ENCODE results near the gene DENND5A. TPM values are rescaled to one million over a fixed set of nuclear protein-coding genes. Genes with fewer than 3 reads are reported as not detected.
A peak's percentile ranks its signal among the peaks of the same experiment; 100 is the strongest.

The DENND5A gene
- total RNA-seq, 2 experiments from 2014 or later = 4.0 to 10.5 TPM

GRCh38 chr11:9313648-9314290 is 48.6 kb upstream of the DENND5A start:
- peak; percentile 52 for DNase-seq (ENCODE audit: low spot score)
- Histone ChIP-seq H3K9me2 (ENCODE audit: insufficient read depth, low read length) (no peaks in the 10 kb centered on the region), H3K79me2 (ENCODE audit: insufficient read depth, low read depth, low read length) (peaks cover 54% of the 10 kb centered on the region), H3K27ac (ENCODE audit: low read depth, low read length, poor library complexity, severe bottlenecking) (peak overlapping the region; percentile 85), H3K4me3 (ENCODE audit: low read depth, low read length, poor library complexity, severe bottlenecking) (peak overlapping the region; percentile 98), H3K36me3 (ENCODE audit: insufficient read depth, low read length) (peaks cover 22% of the 10 kb centered on the region), H3K9me3 (ENCODE audit: low read length) (no peaks in the 10 kb centered on the region), H3K4me1 (ENCODE audit: insufficient read depth, low read length, poor library complexity, severe bottlenecking) (peaks cover 27% of the 10 kb centered on the region), H3K4me2 (ENCODE audit: low read length) (peak overlapping the region; percentile 90), H2AFZ (ENCODE audit: low read length) (peak overlapping the region; percentile 84), H4K20me1 (ENCODE audit: insufficient read depth, low read length) (peaks cover 9% of the 10 kb centered on the region; the same call in 1 of the 2 replicates)
- intact Hi-C loops (cut with micrococcal nuclease; ENCODE audit: unreplicated experiment) = loop anchor here (1.0 to 5.0 kb wide), 4 partner anchors 71 to 349 kb away; partner anchors contain the start of genes IPO7 and TMEM9B
- no peak for TF ChIP-seq EZH2phosphoT487 (IDR thresholded peaks at IDR 0.05; ENCODE audit: borderline replicate concordance, low read depth, low read length)
- TF ChIP-seq CTCF (conservative IDR thresholded peaks at IDR 0.05; ENCODE audit: low read length) = no peak
- TSS peak; percentile 66 for BruUV-seq (replicated peaks)
- CTCF ChIA-PET (ENCODE audit: unreplicated experiment) = no interaction called here
- POLR2A ChIA-PET = interaction anchor here (0.6 to 1.6 kb wide), 19 partner anchors 9 to 1138 kb away, joined by 3 to 12 read pairs (median 3); no protein-coding TSS in a partner anchor

GRCh38 chr11:9310485-9311090 is 45.4 kb upstream of the DENND5A start:
- Histone ChIP-seq H3K9me3 (ENCODE audit: low read length) (no peaks in the 10 kb centered on the region), H3K4me2 (ENCODE audit: low read length) (no peak overlapping the region), H4K20me1 (ENCODE audit: insufficient read depth, low read length) (peaks cover 9% of the 10 kb centered on the region; the same call in 1 of the 2 replicates), H2AFZ (ENCODE audit: low read length) (no peak overlapping the region), H3K79me2 (ENCODE audit: insufficient read depth, low read depth, low read length) (peaks cover 79% of the 10 kb centered on the region), H3K27ac (ENCODE audit: low read depth, low read length, poor library complexity, severe bottlenecking) (no peak overlapping the region), H3K36me3 (ENCODE audit: insufficient read depth, low read length) (peaks cover 26% of the 10 kb centered on the region), H3K9me2 (ENCODE audit: insufficient read depth, low read length) (no peaks in the 10 kb centered on the region), H3K4me3 (ENCODE audit: low read depth, low read length, poor library complexity, severe bottlenecking) (no peak overlapping the region), H3K4me1 (ENCODE audit: insufficient read depth, low read length, poor library complexity, severe bottlenecking) (peaks cover 23% of the 10 kb centered on the region)
- TF ChIP-seq CTCF (conservative IDR thresholded peaks at IDR 0.05; ENCODE audit: low read length) = no peak
- TF ChIP-seq EZH2phosphoT487 (IDR thresholded peaks at IDR 0.05; ENCODE audit: borderline replicate concordance, low read depth, low read length) = no peak
- intact Hi-C loops (cut with micrococcal nuclease; ENCODE audit: unreplicated experiment) = loop anchor here (5.0 kb wide), 1 partner anchor 302 kb away; no protein-coding TSS in a partner anchor
- POLR2A ChIA-PET = interaction anchor here (0.6 to 1.2 kb wide), 6 partner anchors 8 to 849 kb away, joined by 3 to 16 read pairs (median 4); no protein-coding TSS in a partner anchor
- CTCF ChIA-PET (ENCODE audit: unreplicated experiment) = no interaction called here
- BruUV-seq (replicated peaks) = no TSS peak
- no peak for DNase-seq (ENCODE audit: low spot score)
